ENCODE data around the gene PPCS.

GRCh38 chr1:42469727-42470126, 13.4 kb downstream of the PPCS start:
- TF ChIP-seq YY1 (IDR thresholded peaks at IDR 0.05; ENCODE audit: low read depth) (no peak), USF1 (IDR thresholded peaks at IDR 0.05) (no peak)
